Dendritic cell treated with granulocyte-macrophage colony-stimulating factor and Interleukin-4, amounts not matched to agents 40 ng/mL and 50 ng/mL, for 4 days (primary cell): ENCODE results near the gene NOL4L.

Source experiments
- H3K27ac Mint-ChIP-seq: one replicate; pipeline ENCODE4 v1.8.0; 2022; ENCODE audit warnings: mild to moderate bottlenecking, mixed read lengths
- H3K27me3 Mint-ChIP-seq: one replicate; pipeline ENCODE4 v1.8.0; 2022; ENCODE audit warnings: mild to moderate bottlenecking, mixed read lengths
- H3K36me3 Mint-ChIP-seq: one replicate; pipeline ENCODE4 v1.8.0; 2022; ENCODE audit warnings: low read depth, mixed read lengths
- H3K4me1 Mint-ChIP-seq: one replicate; pipeline ENCODE4 v1.8.0; 2022; ENCODE audit warnings: low read depth, mixed read lengths
- H3K4me3 Mint-ChIP-seq: one replicate; pipeline ENCODE4 v1.8.0; 2022; ENCODE audit warnings: mild to moderate bottlenecking, moderate library complexity, mixed read lengths
- H3K9me3 Mint-ChIP-seq: one replicate; pipeline ENCODE4 v1.8.0; 2022; ENCODE audit warnings: mixed read lengths
- intact Hi-C: fragments of 100-400 bp; cut with micrococcal nuclease; formaldehyde crosslinking; loops from one replicate; pipeline ENCODE4 v1.15.0; 2022

Gene NOL4L

DNA sequence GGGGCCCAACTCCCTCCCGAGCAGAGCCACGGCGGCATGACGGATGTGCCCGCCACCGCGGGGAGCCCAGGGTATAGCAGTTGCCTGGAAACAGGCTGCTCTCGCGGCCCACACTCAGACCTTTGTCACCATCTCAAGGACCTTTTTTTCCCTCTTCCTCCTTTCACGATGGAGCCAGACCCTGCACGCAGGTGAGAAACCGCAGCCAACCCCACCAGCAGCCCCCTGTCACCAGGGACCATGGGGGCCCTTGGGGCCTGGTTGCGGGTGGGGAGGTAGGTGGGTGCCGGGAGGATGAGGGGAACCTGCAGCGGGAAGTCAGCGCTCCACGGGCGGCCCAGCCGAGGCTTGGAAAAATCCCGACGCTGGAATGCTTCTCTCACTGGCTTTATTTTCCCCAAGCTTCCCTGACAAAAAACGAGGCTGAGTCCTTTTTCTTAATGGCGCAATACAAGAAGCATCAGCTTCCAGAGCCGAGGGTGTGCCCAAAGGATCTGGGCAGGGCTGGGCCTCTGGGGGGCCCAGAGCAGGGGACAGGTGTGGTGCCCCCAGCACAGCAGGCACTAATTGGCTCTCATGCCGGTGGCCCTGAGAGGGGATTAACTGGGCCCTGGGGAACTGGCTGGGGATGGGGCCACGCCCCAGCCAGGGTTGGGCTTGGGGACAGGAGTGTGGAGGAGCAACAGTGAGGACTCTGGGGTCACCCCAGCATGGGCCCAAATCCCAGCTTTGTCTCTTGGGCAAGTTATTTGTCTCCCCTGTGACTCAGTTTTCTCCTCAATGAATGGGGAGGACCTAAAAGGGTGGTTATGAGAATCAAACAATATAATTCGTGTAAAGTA is 23.9 kb downstream of the NOL4L start:
- Mint-ChIP-seq H3K4me3 (no peak overlapping the region), H3K9me3 (no peaks in the 10 kb centered on the region), H3K36me3 (peaks cover 12% of the 10 kb centered on the region), H3K4me1 (peaks cover 33% of the 10 kb centered on the region), H3K27me3 (peaks cover 4% of the 10 kb centered on the region), H3K27ac (no peak overlapping the region)
- intact Hi-C loops = no loop called here

DNA sequence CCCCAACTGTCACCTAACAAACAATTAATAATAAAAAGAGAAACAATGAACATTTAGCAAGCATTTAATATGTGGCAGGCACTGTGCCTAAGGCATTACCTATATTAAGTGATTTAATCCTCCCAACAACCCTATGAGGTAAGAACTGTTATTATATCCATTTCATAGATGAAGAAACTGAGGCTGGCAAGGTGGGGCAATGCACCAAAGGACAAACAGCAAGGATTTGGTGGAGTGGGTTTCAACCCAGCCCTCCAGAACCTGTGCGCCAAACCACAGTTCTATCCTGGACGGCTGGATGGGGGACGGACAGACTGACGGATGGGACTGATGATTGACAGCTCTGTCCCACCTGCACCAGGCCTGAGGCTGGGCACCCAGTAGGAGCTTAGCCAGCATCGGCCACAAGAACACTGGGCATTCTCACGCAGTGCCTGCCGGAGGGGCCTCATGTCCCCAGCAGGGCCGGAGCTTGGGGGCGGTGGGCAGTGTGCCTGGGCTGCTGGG is 24.6 kb downstream of the NOL4L start:
- Mint-ChIP-seq H3K4me3 (no peak overlapping the region), H3K4me1 (peaks cover 33% of the 10 kb centered on the region)

DNA sequence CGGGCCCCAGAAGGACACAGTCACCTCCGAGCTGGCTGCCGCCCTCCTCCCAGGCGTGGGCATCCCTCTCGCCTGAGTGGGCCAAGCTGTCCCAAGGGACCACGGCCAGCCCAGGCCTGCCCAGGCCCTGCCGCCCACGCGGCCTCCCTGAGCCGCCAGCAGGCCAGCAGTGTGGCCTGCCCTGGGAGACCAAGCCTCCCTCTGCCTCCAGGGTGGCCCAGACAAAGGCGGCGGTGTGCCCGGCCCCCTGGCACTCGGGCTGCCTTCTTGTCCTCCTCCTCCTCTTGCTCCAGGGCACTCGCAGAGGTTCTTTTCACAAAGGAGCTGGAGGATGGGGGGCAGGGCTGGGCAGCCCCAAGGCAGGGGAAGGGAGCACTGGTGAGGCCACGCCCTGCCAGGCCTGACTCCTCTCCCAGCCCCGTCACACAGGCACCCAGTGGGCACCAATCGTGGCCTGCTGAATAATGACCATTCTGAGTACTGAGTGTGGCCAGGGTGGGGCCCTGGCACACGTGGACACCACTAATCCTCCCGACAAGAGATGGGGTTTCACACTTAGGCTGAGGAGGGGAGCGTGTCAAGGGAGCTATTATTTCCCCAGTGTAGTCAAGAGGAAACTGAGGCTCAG is 25.3 kb downstream of the NOL4L start:
- H3K36me3 Mint-ChIP-seq = peaks cover 13% of the 10 kb centered on the region
- intact Hi-C loops = no loop called here
- peak overlapping the region; percentile 55 for H3K27ac Mint-ChIP-seq
- peaks cover 4% of the 10 kb centered on the region for H3K27me3 Mint-ChIP-seq
- H3K4me1 Mint-ChIP-seq = peaks cover 37% of the 10 kb centered on the region
- H3K4me3 Mint-ChIP-seq = no peak overlapping the region
- H3K9me3 Mint-ChIP-seq = no peaks in the 10 kb centered on the region

More for the DNA sequence above, 24.6 kb downstream of the NOL4L start:
- H3K27me3 Mint-ChIP-seq = peaks cover 4% of the 10 kb centered on the region
- intact Hi-C loops = no loop called here
- peaks cover 13% of the 10 kb centered on the region for H3K36me3 Mint-ChIP-seq
- no peaks in the 10 kb centered on the region for H3K9me3 Mint-ChIP-seq
- H3K27ac Mint-ChIP-seq = peak overlapping the region; percentile 55

DNA sequence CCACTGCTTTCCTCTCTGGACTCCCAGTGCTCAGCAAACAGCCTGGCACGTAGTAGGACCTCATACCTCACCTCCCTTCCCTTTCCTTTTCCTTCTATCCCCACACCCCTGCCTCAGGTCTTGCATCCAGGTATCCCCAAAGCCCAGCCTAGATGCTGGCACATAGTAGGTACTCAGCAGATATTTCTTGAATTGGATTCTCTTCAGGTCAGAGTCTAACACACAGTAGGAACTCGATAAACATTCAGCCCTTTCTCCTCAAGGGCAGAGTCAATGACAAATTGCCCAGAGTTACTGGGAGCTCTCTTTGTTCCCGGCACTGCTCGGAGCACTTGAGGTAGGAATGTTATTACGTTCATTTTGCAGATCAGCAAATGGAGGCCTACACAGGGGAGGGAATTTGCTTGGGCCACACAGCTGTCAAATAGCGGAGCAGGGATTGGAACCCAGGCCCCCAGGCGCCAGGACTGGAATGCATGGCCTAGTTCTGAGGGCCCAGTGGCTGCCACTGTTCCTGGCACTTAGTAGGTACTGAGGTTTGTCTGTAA is 25.9 kb downstream of the NOL4L start:
- H3K9me3 Mint-ChIP-seq = no peaks in the 10 kb centered on the region
- intact Hi-C loops = no loop called here
- H3K36me3 Mint-ChIP-seq = peaks cover 13% of the 10 kb centered on the region
- no peak overlapping the region for H3K4me3 Mint-ChIP-seq
- peaks cover 4% of the 10 kb centered on the region for H3K27me3 Mint-ChIP-seq
- no peak overlapping the region for H3K27ac Mint-ChIP-seq
- H3K4me1 Mint-ChIP-seq = peaks cover 43% of the 10 kb centered on the region

DNA sequence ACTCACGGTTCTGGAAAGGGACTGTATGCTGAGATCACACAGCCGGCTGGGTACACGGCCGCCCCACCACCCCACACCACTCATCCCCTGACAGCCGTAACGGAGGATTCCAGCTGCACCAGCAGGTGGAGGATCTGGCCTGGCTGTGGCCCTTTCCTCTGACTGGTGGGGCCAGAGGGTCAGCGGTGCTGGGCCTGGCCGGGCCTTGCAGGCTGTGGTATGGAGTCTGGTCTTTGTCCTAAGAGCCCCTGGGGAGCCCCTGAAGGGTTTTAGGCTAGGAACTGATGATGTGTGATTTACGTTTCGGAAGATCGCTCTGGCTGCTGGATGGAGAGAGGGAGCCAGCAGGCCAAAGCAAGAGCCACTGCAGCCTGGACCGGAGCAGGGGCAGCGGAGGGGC is 26.6 kb downstream of the NOL4L start:
- intact Hi-C loops = no loop called here
- Mint-ChIP-seq H3K27ac (no peak overlapping the region), H3K4me3 (no peak overlapping the region), H3K9me3 (no peaks in the 10 kb centered on the region), H3K27me3 (peaks cover 4% of the 10 kb centered on the region), H3K4me1 (peaks cover 49% of the 10 kb centered on the region), H3K36me3 (peaks cover 13% of the 10 kb centered on the region)

DNA sequence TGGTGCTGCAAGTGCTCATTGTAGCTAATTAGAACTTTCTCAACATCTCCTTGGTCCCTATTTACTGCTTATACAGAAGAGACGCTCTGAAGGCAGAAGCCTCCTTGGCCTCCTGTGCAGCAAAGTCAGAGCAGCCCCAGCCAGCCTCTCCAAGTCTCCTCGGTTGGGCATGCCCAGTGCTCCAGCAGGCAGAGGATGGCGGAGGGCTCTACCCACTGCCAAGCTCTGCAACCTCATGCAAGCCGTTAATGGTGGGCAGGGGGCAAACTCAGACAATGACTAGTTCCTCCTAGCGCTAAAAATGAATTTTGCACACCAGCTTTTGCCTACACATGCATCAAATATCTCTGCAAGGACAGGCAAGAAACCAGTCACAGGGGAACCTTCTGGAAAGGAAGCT is 27.8 kb downstream of the NOL4L start:
- H3K27ac Mint-ChIP-seq = no peak overlapping the region
- no peaks in the 10 kb centered on the region for H3K9me3 Mint-ChIP-seq
- intact Hi-C loops = no loop called here
- peaks cover 56% of the 10 kb centered on the region for H3K4me1 Mint-ChIP-seq
- H3K27me3 Mint-ChIP-seq = peaks cover 4% of the 10 kb centered on the region
- no peak overlapping the region for H3K4me3 Mint-ChIP-seq
- H3K36me3 Mint-ChIP-seq = peaks cover 13% of the 10 kb centered on the region

DNA sequence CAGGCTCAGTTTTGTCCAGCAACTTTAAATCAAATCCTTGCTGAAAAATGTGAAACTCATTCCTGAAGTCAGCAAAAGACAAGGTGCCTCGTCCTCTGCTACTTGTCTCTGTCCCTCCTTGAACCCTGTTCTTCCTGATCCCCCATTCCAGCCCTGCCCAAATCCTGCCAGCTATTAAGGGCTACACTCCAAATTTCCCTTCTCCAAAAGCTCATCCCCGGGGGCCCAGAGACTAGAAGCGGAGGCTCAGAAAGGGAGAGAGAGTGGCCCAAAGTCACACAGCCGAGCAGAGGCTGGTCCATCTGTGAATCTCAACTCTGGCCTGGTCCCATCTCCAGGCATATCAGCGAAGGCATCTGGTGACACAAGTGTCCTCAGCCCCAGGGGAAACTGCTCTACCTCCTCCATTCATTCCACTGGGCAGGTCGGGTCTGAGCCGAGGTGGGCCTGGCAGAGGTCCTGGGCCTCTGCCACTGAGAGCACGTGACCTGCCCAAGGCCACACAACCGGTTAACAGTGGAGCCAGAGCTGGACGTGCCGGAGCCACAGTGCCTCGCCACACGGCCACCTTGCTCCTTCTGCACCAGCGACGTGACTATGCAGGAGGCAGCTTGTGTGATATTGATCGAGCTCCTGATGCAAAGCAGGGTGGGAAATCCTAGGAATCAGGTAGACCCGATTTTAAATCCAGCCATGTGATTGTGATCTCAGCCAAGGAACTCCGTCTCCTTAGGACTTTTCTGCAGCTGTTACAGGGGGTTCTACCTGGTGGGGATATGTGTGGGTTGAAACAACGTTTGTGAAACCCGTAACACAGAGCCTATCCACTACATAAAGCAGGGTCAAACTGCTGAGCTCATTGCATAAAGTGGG is 28.6 kb downstream of the NOL4L start:
- Mint-ChIP-seq H3K36me3 (peaks cover 13% of the 10 kb centered on the region), H3K4me3 (no peak overlapping the region), H3K9me3 (no peaks in the 10 kb centered on the region), H3K27ac (peak overlapping the region; percentile 13), H3K27me3 (peaks cover 4% of the 10 kb centered on the region), H3K4me1 (peaks cover 49% of the 10 kb centered on the region)
- intact Hi-C loops = no loop called here

DNA sequence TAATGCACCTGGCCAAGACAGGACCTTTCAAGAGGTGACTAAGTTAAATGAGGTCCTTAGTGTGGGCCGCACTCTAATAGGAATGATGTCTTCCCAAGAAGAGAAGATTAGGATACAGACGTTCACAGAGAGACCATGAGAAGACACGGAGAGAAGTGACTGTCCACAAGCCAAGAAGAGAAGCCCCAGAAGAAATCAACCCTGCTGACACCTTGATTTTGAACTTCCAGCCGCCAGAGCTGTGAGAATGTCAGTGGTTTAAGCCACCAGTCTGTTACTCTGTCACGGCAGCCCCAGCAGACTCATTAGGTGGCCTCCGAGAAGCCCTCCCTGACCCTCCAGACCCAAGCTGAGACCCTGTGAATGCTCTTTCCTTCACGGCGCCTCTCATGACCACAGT is 29.5 kb downstream of the NOL4L start:
- no peak overlapping the region for H3K27ac Mint-ChIP-seq
- no peaks in the 10 kb centered on the region for H3K27me3 Mint-ChIP-seq
- H3K36me3 Mint-ChIP-seq = peaks cover 13% of the 10 kb centered on the region
- intact Hi-C loops = no loop called here
- H3K4me1 Mint-ChIP-seq = peaks cover 40% of the 10 kb centered on the region
- no peaks in the 10 kb centered on the region for H3K9me3 Mint-ChIP-seq
- no peak overlapping the region for H3K4me3 Mint-ChIP-seq

DNA sequence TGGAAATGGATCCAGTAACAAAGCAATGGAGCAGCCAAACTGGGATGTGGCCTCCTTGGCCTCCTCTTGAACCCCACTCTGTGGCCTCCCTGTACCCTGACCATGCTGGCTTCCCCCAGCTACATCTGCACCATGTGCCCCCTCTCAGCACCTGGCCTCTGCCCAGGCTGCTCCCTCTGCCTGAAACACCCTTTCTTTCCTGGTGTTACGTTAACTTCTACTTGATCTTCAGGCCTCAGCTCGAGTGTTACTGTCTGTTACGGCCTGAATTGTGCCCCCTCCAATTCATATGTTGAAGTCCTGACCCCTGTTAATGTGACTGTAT is 30.2 kb downstream of the NOL4L start:
- Mint-ChIP-seq H3K27me3 (no peaks in the 10 kb centered on the region), H3K9me3 (no peaks in the 10 kb centered on the region), H3K4me3 (no peak overlapping the region), H3K27ac (peak overlapping the region; percentile 33), H3K4me1 (peaks cover 33% of the 10 kb centered on the region), H3K36me3 (peaks cover 13% of the 10 kb centered on the region)
- intact Hi-C loops = no loop called here

DNA sequence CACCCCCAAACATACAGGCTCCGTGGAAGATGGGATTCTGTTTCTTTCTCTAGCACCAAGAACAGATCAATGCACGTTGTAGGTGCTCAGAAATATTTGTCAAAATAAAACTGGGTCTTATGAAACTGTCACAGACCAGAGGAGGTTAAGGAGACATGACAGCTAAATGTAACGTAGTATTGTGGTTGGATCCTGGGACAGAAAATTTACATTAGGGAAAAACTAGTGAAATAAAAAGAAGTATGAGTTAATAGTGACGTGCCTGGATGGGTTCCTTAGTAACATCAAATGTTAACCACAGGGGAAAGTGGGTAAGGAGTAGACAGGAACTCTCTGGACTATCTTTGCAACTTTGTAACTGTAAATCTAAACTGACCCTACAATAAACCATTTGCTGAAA is 31.5 kb downstream of the NOL4L start:
- H3K27ac Mint-ChIP-seq = peak overlapping the region; percentile 18
- no peaks in the 10 kb centered on the region for H3K9me3 Mint-ChIP-seq
- intact Hi-C loops = no loop called here
- no peaks in the 10 kb centered on the region for H3K27me3 Mint-ChIP-seq
- H3K36me3 Mint-ChIP-seq = peaks cover 11% of the 10 kb centered on the region
- no peak overlapping the region for H3K4me3 Mint-ChIP-seq
- H3K4me1 Mint-ChIP-seq = peaks cover 32% of the 10 kb centered on the region

DNA sequence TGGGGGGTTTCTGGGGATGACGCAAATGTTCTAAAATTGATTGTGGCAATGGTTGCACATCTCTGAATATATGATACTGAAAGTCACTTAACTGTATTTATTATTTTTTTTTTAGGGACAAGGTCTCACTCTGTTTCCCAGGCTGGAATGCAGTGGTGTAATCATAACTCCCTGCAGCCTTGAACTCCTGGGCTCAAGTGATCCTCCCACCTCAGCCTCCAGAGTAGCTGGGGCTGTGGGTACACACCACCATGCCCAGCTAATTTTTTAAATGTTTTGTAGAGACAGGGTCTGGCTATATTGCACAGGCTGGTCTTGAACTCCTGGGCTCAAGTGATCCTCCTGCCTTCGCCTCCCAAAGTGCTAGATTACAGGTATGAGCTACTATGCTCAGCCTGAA is 33.4 kb downstream of the NOL4L start:
- Mint-ChIP-seq H3K27ac (no peak overlapping the region), H3K4me1 (peaks cover 44% of the 10 kb centered on the region), H3K4me3 (no peak overlapping the region), H3K9me3 (no peaks in the 10 kb centered on the region), H3K36me3 (peaks cover 6% of the 10 kb centered on the region), H3K27me3 (no peaks in the 10 kb centered on the region)
- intact Hi-C loops = no loop called here

DNA sequence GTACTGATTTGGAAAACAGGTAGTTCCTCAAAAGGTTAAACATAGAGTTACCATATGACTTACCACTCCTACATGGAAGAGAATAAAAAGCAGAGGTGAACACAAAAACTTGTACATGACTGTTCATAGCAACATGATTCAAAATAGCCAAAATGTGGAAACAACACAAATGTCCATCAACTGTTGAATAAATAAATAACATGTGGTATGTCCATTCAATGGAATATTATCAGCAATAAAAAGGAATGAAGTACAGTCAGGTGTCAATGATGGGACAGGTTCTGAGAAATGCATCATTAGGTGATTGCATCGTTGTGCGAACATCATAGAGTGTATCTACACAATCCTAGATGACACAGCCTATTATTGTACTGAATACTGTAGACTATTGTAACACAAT is 35.3 kb downstream of the NOL4L start:
- H3K36me3 Mint-ChIP-seq = no peaks in the 10 kb centered on the region
- H3K9me3 Mint-ChIP-seq = no peaks in the 10 kb centered on the region
- no peak overlapping the region for H3K27ac Mint-ChIP-seq
- no peaks in the 10 kb centered on the region for H3K27me3 Mint-ChIP-seq
- peaks cover 49% of the 10 kb centered on the region for H3K4me1 Mint-ChIP-seq
- intact Hi-C loops = no loop called here
- H3K4me3 Mint-ChIP-seq = no peak overlapping the region

DNA sequence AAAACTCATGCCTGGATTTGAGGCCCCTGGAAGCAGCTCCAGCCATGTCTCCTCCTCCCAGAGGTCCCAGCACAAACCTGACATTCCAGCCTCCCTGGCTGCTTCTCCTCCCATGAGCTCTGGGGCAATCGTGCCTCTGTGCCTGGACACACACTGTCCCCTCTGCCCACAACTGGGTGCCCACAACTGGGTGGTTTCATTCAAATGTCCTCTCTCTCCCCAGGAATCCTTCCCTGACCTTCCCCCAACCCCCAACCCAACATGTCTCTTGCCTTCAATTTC is 37.4 kb downstream of the NOL4L start:
- no peaks in the 10 kb centered on the region for H3K27me3 Mint-ChIP-seq
- no peak overlapping the region for H3K4me3 Mint-ChIP-seq

More for the DNA sequence above, 37.4 kb downstream of the NOL4L start:
- intact Hi-C loops = no loop called here
- H3K4me1 Mint-ChIP-seq = peaks cover 34% of the 10 kb centered on the region
- H3K9me3 Mint-ChIP-seq = no peaks in the 10 kb centered on the region
- H3K27ac Mint-ChIP-seq = no peak overlapping the region
- no peaks in the 10 kb centered on the region for H3K36me3 Mint-ChIP-seq
